ENCODE results near the gene NCOA5. TPM values are rescaled to one million over a fixed set of nuclear protein-coding genes. Genes with fewer than 3 reads are reported as not detected.

NCOA5 gene
- total RNA-seq, 2 donors from 2014 or later, result 11.9 to 13.7 TPM

- no peak for TF ChIP-seq CTCF (IDR thresholded peaks at IDR 0.05)
- TF ChIP-seq POLR2A (IDR thresholded peaks at IDR 0.05), result no peak
- Histone ChIP-seq H3K9me3 (no peaks in the 10 kb centered on the region), H3K27ac (peak overlapping the region in 1 of 4 donors; percentile 12), H3K27me3 (no peaks in the 10 kb centered on the region), H3K4me3 (no peak overlapping the region), H3K4me1 (peaks cover 32% of the 10 kb centered on the region), H3K36me3 (replicated peaks in 1 of 2; ENCODE audit: insufficient read depth in 1 of 2, low read depth in 2 of 2) (peaks cover 11 to 15% of the 10 kb centered on the region in 2 donors)
- ATAC-seq, result peak; percentile 41
- DNase-seq, result peak in 2 of 4 donors; percentile 13 to 14
- WGBS, 2 donors, result 31 to 53% methylated on average over 20 to 34 of the region's 35 CpGs
- intact Hi-C loops (cut with DNase I), result no loop called here
These were observed 31.0 kb downstream of the NCOA5 start for GRCh38 chr20:46058599-46059281.

- ATAC-seq, result peak; percentile 14
- Histone ChIP-seq H3K4me1 (peaks cover 32% of the 10 kb centered on the region), H3K36me3 (replicated peaks in 1 of 2; ENCODE audit: insufficient read depth in 1 of 2, low read depth in 2 of 2) (peaks cover 8 to 9% of the 10 kb centered on the region in 2 donors)
These were observed 31.7 kb downstream of the NCOA5 start for GRCh38 chr20:46057856-46058598.

GRCh38 chr20:46056970-46057855 lies 32.5 kb downstream of the NCOA5 start:
- ATAC-seq (no peak), DNase-seq (peak in 2 of 4 donors; percentile 25 to 31)
- H3K9me3 ChIP-seq, result no peaks in the 10 kb centered on the region
- intact Hi-C loops (cut with DNase I), result no loop called here
- no peaks in the 10 kb centered on the region for H3K27me3 ChIP-seq
- H3K4me1 ChIP-seq, result peaks cover 32% of the 10 kb centered on the region
- TF ChIP-seq POLR2A (IDR thresholded peaks at IDR 0.05) (no peak), CTCF (IDR thresholded peaks at IDR 0.05) (no peak)
- no peak overlapping the region for H3K4me3 ChIP-seq
- H3K36me3 ChIP-seq (replicated peaks in 1 of 2; ENCODE audit: insufficient read depth in 1 of 2, low read depth in 2 of 2), result peaks cover under 1 to 3% of the 10 kb centered on the region in 2 donors
- WGBS, 2 donors, result 26 to 49% methylated on average over 30 to 60 of the region's 65 CpGs
- H3K27ac ChIP-seq, result no peak overlapping the region

More at GRCh38 chr20:46057856-46058598, 31.7 kb downstream of the NCOA5 start:
- no peaks in the 10 kb centered on the region for H3K27me3 ChIP-seq
- peak; percentile 21 to 51 (median 26) for DNase-seq
- WGBS, 2 donors, result 19 to 37% methylated on average over 36 to 66 of the region's 66 CpGs
- TF ChIP-seq POLR2A (IDR thresholded peaks at IDR 0.05), result no peak
- TF ChIP-seq CTCF (IDR thresholded peaks at IDR 0.05), result peak in 2 of 7 experiments; percentile 29 to 36
- H3K4me3 ChIP-seq, result no peak overlapping the region
- no peaks in the 10 kb centered on the region for H3K9me3 ChIP-seq
- intact Hi-C loops (cut with DNase I), result no loop called here
- H3K27ac ChIP-seq, result peak overlapping the region in 1 of 4 donors; percentile 12

GRCh38 chr20:46056027-46056833 lies 33.5 kb downstream of the NCOA5 start:
- no peak for ATAC-seq

More at GRCh38 chr20:46056027-46056833, 33.5 kb downstream of the NCOA5 start:
- no peak for DNase-seq
- Histone ChIP-seq H3K27me3 (no peaks in the 10 kb centered on the region), H3K27ac (no peak overlapping the region), H3K36me3 (replicated peaks in 1 of 2; ENCODE audit: insufficient read depth in 1 of 2, low read depth in 2 of 2) (no peaks in the 10 kb centered on the region), H3K9me3 (no peaks in the 10 kb centered on the region), H3K4me1 (peaks cover 27% of the 10 kb centered on the region), H3K4me3 (no peak overlapping the region)
- TF ChIP-seq POLR2A (IDR thresholded peaks at IDR 0.05) (no peak), CTCF (IDR thresholded peaks at IDR 0.05) (no peak)
- WGBS, 2 donors, result 77 to 81% methylated on average over 14 to 15 of the region's 15 CpGs
- intact Hi-C loops (cut with DNase I), result no loop called here

Data from body of pancreas (tissue), 4 donors.